GM12874 (cell line): ENCODE measurements around the gene EN2.

ENCODE experiments used
- TF ChIP-seq, protein P1 (sequence below): IDR thresholded peaks from 2 replicates; pipeline ENCODE4 v1.5.1; 2011; ENCODE audit warnings: low read depth, mild to moderate bottlenecking, control low read depth, low read length, moderate library complexity; ENCODE audit not compliant: insufficient read depth

EN2 gene

DNA sequence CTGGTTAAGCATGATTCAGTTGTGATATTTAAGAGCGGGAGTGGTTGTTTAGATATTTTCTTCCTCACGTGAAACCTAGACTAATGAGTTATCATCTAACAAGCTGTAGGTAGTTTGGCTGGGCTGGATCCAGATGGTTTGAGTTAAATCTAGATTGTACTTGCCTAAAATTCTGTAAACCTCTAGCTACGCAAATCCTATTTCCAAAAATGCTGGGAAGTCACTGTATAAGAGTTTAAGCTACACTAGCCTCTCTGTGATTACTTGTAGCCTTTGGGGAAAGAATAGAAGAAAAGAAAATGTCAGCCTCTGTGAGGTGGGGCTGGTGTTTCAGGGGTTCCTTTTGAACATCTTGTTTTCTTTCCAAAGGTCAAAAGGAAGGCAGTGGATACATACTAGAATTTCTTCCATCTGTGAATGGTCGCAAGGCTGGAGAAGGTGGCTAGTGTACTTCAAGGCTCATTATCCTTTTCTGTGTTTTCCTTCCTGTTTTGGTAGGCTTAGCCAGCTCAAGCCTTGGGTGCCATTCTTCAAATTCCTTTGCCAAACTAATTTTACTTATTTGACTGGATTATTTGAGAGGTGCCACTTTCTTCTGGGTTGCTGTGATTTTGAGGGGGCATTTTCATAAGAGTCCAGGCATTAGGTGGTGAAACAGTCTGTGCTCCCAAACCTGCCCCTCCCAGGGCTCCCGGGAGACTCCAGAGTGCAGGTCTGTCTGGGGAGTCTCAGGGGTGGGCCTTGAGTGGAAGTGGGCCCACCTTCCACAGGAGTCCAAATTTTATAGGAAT lies 5.2 kb upstream of the EN2 start:
- TF ChIP-seq, protein P1, sequence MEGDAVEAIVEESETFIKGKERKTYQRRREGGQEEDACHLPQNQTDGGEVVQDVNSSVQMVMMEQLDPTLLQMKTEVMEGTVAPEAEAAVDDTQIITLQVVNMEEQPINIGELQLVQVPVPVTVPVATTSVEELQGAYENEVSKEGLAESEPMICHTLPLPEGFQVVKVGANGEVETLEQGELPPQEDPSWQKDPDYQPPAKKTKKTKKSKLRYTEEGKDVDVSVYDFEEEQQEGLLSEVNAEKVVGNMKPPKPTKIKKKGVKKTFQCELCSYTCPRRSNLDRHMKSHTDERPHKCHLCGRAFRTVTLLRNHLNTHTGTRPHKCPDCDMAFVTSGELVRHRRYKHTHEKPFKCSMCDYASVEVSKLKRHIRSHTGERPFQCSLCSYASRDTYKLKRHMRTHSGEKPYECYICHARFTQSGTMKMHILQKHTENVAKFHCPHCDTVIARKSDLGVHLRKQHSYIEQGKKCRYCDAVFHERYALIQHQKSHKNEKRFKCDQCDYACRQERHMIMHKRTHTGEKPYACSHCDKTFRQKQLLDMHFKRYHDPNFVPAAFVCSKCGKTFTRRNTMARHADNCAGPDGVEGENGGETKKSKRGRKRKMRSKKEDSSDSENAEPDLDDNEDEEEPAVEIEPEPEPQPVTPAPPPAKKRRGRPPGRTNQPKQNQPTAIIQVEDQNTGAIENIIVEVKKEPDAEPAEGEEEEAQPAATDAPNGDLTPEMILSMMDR, result no peak

DNA sequence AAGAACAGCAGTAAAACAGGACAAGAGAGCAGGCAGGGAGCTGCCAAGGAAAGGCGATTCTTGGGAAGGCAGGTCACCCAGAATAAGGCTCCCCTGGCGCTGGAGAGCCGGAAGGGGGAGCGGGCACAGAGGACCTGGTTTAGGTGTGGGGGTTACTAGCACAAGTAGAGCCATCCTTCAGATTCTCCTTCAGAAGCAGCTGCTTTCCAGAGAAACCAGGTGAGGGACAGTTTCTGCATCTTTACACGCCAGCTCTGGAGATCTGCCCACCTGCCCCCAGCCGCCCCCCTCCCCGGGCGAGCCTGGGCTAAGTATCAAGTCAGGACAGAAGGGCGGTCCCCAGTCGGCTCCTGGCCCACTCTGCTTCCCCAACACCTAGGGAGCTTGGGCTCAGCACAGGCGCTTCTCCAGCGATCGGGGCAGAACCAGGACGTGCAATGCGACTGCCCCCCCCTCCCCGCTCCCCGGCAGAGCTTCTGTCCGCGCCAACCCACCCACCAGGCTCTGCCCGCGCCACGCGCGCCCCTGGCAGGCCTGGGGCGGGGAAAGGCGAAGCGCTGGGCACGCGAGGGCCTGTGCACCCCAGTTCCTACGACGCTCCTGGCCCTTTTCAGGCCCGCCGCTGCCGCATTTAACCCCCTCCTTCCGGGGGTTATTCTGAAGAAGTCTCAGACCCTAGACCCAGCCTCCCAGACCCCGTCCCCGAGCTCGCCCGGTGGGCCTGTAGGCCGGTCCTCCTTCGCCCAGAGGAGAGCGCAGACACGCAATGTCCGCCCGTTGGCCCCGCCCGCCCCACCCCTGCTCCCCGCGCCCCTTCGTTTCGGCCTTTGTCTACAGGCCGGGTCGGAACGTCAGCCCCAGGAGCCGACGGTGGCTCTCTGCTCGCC lies 4.4 kb upstream of the EN2 start:
- TF ChIP-seq, protein P1, result no peak

DNA sequence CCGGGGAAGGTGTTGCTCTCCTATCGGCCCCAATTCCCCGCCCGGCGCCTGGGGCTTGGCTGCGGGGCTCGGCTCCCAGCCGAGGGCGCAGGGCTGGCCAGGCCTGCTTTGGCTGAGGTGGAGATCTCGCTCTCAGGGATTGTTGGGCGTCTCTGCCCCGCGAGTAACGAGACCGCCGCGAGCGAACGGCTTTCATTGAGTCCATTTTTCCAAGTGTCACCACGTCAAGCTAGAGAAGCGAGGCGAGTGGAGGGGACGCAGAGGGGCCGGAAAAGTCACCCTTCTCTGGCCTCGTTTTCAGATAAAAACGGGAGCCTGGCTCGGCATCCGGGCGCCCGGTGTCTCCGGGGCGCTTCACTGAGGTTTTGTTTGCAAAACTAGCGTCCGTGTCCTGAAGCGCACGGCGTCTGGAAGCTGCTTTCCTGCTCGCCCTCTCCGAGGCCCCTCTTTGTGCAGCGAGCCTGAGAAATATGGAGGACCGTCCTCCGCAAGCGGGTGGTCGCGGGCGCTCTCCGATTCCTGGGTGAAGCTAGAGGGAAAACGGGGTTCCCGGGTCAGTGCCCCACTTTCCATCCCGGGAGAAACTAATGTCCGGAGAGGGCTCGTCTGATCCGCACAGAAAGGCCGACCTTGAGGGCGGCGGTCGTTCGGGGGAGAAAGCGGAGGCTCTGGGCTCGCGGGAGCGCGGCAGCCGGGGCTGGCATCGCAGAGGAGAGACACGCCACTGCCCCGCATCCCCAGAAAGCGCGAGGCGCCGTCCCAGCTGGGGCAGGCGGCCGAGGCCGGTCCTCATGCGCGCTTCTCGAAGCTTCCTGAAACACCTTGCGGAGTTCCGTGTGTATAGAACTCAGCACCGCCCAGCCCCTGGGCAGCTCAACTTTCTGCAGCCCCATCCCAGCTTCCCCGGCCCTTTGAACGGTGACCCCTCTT lies 3.5 kb upstream of the EN2 start:
- TF ChIP-seq, protein P1, result no peak

DNA sequence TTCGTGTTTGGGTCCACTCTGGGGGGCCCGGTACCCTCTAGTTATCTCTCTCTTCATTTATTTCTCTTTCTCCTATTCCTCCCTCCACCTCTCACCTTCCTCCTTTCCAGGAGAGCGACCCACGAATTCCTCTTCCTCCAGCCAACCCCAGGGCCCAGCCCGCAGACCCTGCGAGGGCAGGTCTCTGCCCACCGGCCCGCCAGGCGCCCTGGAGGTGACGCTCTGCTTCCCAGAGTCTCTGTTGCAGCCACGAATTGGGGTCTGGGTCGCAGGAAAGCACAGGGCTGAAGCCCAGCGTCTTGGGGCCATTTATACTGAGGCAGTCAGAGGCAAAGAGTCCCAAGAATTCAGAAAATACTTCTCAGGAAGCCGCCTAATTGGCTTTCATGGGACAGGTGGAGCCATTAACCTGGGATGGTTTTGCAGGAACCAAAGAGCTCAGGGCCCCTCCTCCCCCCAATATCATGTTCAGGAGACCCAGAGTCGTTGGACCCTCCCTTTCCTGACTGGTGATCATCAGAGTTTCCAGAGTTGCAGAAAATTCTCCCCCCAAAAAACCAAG lies 2.7 kb upstream of the EN2 start:
- TF ChIP-seq, protein P1, result no peak

DNA sequence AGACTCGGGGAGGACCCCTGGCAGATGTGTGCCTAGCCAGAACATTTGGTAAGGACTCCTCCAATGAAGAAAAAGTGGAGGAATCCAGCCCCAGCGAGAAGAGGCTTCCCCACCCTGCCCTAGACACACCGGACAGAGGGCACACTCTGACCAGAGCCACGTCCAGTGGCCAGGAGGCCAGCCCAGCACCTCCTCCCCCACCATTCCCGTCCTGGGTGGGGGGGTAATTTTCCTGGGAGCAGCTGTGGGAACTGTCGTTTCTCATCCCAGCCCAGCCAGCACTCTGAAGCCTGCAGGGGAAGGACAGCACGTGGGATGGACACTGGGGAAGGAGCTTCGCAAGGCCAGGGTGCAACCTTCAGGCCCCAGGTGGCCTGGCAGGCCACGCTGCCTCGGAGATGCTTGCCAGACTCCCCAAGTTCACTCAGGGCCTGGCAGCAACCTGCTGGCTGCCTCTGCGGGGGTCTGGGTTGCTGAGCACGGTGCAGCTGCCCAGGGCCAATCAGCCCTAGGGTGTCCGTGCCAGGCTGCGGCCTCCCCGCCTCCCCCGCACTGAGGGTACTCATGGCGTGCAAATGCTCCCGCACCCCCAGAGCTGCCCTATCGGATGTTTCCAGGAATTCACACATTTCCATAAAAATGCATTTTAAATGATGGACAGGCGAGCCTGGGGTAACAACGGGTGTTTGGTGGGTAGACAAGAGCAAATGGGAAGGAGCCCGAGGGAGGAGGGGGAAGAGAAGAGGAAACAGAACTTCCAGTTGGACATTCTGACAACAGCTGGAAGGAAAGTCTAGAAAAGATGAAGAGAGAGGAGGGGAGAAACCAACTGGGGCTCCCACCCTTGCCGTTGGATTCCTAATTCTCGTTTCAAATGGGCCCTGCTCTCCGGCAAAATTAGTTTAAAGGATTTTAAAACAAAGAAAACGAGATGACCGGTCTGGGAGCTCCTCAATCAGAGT lies 1.9 kb upstream of the EN2 start:
- TF ChIP-seq, protein P1, result no peak

DNA sequence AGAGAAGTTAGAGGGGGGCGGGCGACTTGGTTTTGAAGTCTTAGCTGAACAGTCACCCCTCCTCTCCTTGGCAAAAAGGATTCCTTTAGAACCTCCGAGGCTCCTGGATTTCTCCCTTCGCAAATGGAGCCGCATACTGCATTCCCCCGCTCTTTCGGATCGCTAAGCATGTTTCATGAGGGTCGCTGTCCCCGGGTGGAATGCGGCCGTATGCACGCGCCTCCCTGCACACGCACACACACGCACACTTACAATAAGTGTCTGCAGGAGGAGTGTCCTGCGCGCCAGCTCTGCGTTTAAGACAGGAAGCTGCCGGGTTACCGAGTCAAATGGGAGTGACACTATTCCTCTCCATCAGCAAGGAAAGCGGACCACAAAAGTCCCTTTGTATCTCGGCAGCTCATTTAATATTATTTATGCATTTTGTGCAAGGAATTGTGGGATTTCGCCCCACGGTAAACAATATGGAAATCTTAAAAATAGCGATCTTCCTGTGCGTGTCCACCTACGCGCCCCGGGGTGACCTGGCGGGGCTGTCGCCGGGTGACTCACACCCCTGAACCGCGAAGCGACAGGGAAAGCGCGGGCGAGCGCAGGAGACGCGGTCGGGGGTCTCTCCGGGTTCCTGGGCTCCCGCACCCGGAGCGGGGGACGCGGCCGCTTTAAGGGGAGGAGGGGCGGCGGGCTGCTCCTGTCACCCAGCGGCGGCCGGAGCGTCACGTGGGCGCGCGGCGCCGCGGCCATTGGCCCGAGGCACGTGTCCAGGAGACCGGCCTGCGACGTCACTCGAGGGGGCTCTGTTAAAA lies 988 bp upstream of the EN2 start:
- TF ChIP-seq, protein P1, result no peak
